SKM-1 treated with dmso at 0.1 percent for 144 hours (cell line): ENCODE measurements around the gene CXCR5.

Experiments
- DNase-seq: peaks from one replicate; lab custom pipeline; 2025; ENCODE audit not compliant: unreplicated experiment; lab: John Stamatoyannopoulos, UW

CXCR5 gene

DNA sequence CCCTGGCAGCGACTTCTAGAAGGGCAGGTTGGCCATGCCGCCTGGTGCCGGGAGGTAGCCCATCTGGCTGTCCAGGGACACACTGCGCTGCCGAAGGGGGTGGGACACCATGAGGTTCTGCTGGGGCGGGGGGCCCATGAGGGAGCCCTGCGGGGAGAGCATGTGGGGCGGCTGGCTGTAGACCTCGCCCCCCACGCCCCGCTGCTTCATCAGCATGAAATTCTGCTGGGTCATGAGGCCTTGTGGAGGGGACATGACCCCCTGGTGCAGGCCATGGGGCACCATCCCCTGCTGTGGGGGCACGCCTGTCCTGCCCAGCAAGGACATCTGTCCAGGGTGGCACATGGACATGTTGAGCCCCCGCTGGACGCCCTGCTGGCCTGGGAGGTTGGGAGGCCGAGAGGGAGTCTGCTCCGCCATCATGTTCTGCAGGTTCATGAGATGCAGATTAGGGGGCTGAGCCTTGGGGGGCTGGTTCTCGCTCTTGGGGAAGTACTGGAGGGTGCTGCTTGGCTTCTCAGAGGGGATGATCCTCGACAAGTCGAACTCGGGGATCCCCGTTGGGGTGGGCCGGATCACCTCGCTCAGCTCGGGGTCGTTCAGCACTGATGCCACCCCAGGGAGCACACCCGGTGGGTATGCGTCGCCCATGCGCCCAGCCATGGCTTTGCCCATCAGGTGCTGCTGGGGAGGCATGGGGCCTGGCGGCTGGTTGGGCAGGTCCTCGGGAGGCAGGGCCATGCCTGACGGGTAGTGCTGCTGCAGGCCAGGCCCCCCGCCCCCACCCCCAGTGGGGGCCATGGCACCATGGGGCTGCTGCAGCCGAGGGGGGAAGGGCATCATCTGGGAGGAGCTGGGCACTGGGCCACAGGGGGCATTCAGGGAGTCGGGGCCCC lies 15.0 kb downstream of the CXCR5 start:
- DNase-seq: no peak

DNA sequence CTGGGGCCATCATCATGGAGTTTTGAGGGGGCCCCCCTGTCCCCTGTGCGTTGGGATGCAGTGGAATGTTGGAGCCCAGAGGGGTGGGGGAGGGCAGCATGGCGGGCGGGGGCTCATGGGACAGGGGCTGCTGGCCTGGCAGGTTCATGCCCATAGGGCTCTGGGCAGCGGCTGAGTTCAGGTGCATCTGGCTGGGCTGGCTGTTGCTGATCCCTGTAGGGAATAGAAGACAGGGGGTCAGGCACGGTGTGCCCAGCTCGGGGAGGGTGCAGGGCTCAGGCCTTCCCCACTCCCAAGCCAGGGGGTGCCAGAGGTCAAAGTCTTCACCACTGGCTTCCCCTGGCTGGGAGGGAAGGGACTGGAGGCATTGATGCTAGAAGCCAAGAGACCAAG lies 15.6 kb downstream of the CXCR5 start:
- DNase-seq: no peak

- DNase-seq: no peak
These were observed 16.1 kb downstream of the CXCR5 start for GRCh38 chr11:118899706-118900360.

- no peak for DNase-seq
These were observed 17.1 kb downstream of the CXCR5 start for GRCh38 chr11:118900535-118901384.

- no peak for DNase-seq
These were observed 18.0 kb downstream of the CXCR5 start for GRCh38 chr11:118901494-118902335.

- no peak for DNase-seq
These were observed 18.9 kb downstream of the CXCR5 start for GRCh38 chr11:118902336-118903203.

- DNase-seq: no peak
These were observed 19.7 kb downstream of the CXCR5 start for GRCh38 chr11:118903204-118904015.

GRCh38 chr11:118907051-118908042 lies 23.7 kb downstream of the CXCR5 start:
- DNase-seq: peak; percentile 37

- no peak for DNase-seq
These were observed 24.6 kb downstream of the CXCR5 start for GRCh38 chr11:118908264-118908663.

DNA sequence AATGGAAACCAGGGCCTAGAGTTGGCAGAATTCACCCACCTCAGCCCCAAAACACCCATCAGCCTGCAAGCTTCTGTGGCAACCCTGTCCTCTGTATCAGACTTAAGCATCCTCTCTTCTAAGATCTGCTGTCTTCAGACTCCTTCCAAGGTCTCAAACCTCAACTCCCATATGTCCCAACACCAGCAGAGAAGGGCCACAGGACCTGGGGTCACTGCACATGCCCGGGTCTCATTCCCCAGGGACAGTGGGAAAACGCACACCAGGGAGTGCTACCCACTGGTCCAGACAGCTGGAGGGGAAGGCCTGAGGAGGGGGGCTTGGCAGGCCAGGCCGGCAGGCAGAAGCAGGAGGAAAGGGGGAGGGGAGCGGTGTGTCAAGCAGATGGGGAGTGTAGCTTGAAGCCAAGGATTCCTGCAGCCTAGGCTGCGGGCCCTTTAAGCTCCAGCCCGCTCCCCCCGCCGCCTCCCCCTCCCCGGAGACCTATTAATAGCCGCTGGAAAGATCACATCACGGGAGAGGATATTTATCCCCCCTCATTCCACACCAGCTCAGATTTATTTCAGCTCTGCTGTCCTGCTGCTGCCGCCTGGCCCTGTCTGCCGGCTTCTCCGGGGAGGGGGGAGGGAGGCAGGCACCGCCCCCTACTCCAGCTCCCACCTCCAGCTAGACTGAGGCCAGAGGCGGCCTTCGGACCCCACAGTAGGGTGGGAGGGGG lies 25.4 kb downstream of the CXCR5 start:
- DNase-seq: no peak

DNA sequence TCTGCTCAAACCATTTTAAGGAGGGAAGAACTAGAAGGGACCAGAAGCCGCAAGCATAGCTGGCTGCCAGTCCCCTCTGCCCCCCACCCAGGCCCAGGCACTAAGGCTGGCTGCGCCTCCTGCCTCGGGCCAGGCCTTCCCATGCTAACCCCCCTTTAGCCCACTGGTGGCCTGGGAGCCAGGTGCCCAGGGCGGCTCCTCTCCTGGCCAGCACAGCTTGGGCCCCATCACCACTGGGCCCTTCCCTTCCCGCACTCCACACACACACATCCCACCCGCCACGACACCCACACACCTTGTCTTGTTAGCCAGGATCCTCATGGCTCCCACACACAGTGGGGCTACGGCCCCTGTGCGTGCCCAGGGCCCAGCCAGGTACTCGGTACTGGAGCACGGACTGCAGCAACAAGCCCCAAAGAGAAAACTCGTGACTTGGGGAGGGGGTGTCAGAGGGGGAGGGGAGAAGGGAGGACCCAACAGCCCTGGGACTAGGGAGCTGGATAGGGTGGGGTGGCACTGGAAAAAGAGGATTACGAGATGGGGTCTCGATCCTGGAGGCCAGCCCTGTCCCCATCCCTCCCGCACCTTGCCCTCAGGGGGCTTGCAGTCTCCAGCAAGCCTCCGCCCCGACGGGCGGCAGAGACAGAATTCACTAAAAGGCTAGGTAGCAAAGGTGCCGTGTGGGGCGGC lies 26.1 kb downstream of the CXCR5 start:
- DNase-seq: no peak

DNA sequence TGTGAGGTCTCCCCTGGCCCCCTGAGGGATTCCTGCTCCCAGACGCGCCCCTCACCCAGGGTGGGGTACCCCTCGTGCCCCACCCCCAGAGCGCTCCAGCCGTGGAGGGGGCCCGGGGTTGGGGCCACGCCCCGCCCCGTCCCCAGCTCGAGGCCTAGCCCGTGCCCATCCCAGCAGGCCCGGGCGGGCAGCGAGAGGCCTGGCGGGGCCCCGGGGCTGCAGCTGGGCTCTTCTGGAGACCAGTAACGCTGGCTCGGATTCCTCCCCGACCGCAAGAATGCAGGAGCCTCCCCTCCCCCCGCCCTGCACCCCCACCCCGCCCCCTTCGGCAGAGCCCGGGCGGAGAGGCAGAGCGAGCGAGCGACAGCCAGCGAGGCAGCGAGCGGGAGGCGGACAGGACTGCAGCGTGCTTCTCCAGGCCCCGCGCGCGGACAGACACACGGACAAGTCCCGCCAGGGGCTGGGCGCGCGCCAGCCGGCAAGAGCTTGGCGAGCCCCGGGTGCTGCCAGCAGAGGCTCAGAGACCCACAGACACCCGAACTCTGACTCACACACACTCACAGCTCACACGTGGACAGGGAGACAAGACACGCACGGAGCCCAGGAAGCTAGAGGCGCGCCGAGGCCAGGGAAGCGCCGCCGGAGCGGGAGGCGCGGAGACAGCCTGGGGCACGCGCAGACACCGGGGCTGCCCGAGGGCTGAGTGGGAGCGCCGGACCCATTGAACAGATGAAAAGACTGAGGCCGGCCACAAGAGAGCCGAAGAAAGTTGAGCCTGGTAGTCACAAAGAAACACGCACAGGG lies 26.8 kb downstream of the CXCR5 start:
- no peak for DNase-seq

DNA sequence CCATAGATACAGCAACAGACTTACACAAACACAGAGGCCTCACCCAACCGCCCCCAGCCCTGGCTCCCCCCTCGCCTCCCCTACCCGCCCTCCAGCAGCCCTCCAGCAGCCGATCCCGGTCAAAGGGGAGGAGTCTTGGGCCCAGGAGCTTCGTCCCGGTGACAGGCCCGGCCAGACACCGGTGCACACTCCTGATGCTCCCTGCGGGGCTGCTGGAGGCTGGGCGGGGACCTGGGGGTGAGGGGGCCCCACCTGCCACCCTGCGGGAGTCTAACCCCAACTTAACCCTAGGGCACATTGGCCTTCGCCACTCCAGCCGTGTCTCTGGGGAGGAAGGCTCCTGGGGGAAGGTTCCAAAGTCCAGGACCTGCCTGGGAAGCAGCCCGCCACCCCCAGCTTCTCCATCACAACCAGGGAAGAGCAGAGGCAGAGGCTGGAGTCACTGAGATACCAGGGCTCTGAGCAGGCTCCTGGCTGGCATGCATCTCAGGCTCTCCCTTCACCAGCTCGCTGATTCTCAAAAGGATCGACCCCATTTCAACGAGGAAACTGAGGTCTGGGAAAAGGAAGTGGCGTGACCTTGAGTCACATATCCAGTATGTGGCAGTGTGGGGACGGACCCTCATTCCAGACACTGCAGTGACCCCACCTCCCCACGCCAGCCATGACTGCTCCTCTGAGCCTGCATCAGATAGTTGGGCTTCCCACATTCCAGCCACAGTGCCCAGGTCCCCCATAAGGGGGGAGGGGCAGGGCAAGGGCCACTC lies 27.6 kb downstream of the CXCR5 start:
- DNase-seq: no peak

DNA sequence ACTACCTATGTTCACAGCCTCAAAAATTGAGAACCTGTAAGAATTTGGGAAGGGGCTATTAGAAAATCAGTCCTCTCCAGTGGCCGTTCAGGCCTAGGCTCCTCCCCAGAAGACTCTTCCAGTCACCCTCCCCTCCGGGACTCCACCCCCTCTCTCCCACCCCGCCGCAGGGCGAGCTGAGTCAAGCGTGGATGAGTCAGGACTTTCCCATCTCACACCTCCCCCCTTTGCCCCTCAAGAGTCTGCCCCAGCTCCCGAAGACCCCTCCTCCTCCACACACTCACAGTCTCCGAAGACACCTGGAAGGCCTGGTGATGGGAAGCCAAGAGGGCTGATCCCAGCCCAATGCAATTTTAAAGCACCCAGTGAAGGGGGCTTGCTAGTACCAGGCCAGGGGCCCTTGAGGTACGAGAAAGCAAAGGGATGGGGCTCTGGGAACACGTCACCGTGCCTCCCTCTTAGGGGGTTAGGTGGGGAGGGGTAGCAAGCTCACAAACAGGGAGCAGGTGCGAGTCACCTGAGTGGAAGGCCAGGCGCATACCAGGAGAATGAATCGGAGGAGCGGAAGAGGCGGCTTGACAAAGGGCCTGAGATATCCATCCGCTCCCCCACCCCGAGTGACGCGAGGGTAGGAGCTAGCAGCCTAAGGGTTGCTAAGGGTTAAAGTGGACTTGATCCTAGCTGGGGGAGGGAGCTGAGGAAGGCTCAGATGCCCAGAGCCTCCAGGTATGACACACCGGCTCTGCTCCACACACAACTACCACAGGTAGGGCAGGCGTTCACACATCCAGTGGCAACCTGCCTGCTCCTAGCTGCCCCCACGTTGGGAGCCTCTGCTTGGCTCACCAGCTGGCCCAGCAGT lies 28.4 kb downstream of the CXCR5 start:
- DNase-seq: no peak
